Endodermal cell (in vitro differentiated cells): ENCODE measurements around the gene CD302. TPM values are rescaled to one million over a fixed set of nuclear protein-coding genes. Genes with fewer than 3 reads are reported as not detected.

Experiments
- DNase-seq: peaks from one replicate; pipeline ENCODE4 v3.0.0-alpha.2; 2017
- H3K27ac ChIP-seq: 2 replicates; pipeline ENCODE4 v1.5.1; 2013; ENCODE audit warnings: mild to moderate bottlenecking, low read depth, low read length, moderate library complexity
- H3K27me3 ChIP-seq: 2 replicates; pipeline ENCODE4 v1.6.1; 2013; ENCODE audit warnings: mild to moderate bottlenecking, low read length, moderate library complexity; ENCODE audit not compliant: insufficient read depth, control insufficient read depth, poor library complexity, severe bottlenecking
- H3K36me3 ChIP-seq: 2 replicates; pipeline ENCODE4 v1.7.0; 2013; ENCODE audit warnings: mild to moderate bottlenecking, low read length, moderate library complexity; ENCODE audit not compliant: control insufficient read depth, insufficient read depth
- H3K4me1 ChIP-seq: one replicate; pipeline ENCODE4 v1.7.0; 2013; ENCODE audit warnings: low read length; ENCODE audit not compliant: control insufficient read depth, insufficient read depth
- H3K4me3 ChIP-seq: 2 replicates; pipeline ENCODE4 v1.5.1; 2013; ENCODE audit warnings: mild to moderate bottlenecking, low read length, moderate library complexity
- H3K9ac ChIP-seq: 2 replicates; pipeline ENCODE4 v1.6.1; 2013; ENCODE audit warnings: mild to moderate bottlenecking, low read length, moderate library complexity; ENCODE audit not compliant: poor library complexity, severe bottlenecking; ENCODE audit errors: extremely low read depth
- H3K9me3 ChIP-seq: 2 replicates; pipeline ENCODE4 v1.6.1; 2013; ENCODE audit warnings: mild to moderate bottlenecking, low read length, moderate library complexity; ENCODE audit not compliant: control insufficient read depth
- H3K27ac Mint-ChIP-seq: 2 replicates; pipeline ENCODE4 v1.8.0; 2020; ENCODE audit warnings: mixed read lengths
- H3K27me3 Mint-ChIP-seq: 2 replicates; pipeline ENCODE4 v1.8.0; 2021; ENCODE audit warnings: mild to moderate bottlenecking, mixed read lengths; ENCODE audit not compliant: insufficient read depth
- H3K36me3 Mint-ChIP-seq: 2 replicates; pipeline ENCODE4 v1.8.0; 2020; ENCODE audit warnings: low read depth, mixed read lengths
- H3K4me1 Mint-ChIP-seq: 2 replicates; pipeline ENCODE4 v1.8.0; 2020; ENCODE audit warnings: mixed read lengths
- H3K4me3 Mint-ChIP-seq: 2 replicates; pipeline ENCODE4 v1.8.0; 2020; ENCODE audit warnings: mild to moderate bottlenecking, moderate library complexity, mixed read lengths
- H3K9me3 Mint-ChIP-seq: 2 replicates; pipeline ENCODE4 v1.8.0; 2020; ENCODE audit warnings: mild to moderate bottlenecking, mixed read lengths
- CTCF ChIP-seq: fragments of 200-600 bp; sonication (generic); conservative IDR thresholded peaks from 2 replicates; pipeline ENCODE4 v1.5.0; 2021; ENCODE audit warnings: antibody characterized with exemption, mild to moderate bottlenecking
- WGBS, 2 experiments: methylation state at CpG; one replicate each; pipeline versions ENCODE4 v1.1.5 to v1.1.7; 2013; ENCODE audit warnings: missing lambda C conversion rate in 2 of 2, mixed read lengths in 1 of 2; ENCODE audit not compliant: insufficient coverage in 1 of 2, insufficient read length in 1 of 2; 5-methylcytosine and 5-hydroxymethylcytosine counted together
- total RNA-seq, 2 donors: library from RNA; stranded (reverse); fragmentation: NEBNext Ultra II Directional in 1 of 2; extraction: Animal tissue kit (Norgen Biotek cat#: 25700) in 1 of 2; gene quantifications; 2 replicates in 1 of 2; 3 replicates in 1 of 2; pipeline ENCODE4 v1.2.1, GENCODE V29; 2021

CD302 gene
- total RNA-seq, 2 donors from 2014 or later = 1.9 to 2.7 TPM

GRCh38 chr2:159792599-159792998 lies 5.4 kb downstream of the CD302 start:
- Mint-ChIP-seq H3K27me3 (peaks cover 24% of the 10 kb centered on the region), H3K4me3 (no peak overlapping the region), H3K36me3 (no peaks in the 10 kb centered on the region), H3K27ac (no peak overlapping the region), H3K9me3 (no peaks in the 10 kb centered on the region), H3K4me1 (peaks cover 23% of the 10 kb centered on the region)
- no peaks in the 10 kb centered on the region for H3K9me3 ChIP-seq
- no peak overlapping the region for H3K4me3 ChIP-seq
- no peak for TF ChIP-seq CTCF
- no peaks in the 10 kb centered on the region for H3K4me1 ChIP-seq
- H3K27me3 ChIP-seq = peaks cover 11% of the 10 kb centered on the region
- 91% methylated on average over 3 to 4 of the region's 4 CpGs for WGBS, 2 experiments
- no peak for DNase-seq
- H3K27ac ChIP-seq = no peak overlapping the region
- no peak overlapping the region for H3K9ac ChIP-seq
- no peaks in the 10 kb centered on the region for H3K36me3 ChIP-seq

GRCh38 chr2:159792036-159792435 lies 6.0 kb downstream of the CD302 start:
- 83% methylated on average over 1 of the region's 1 CpG; no CpG with 5 or more reads in 1 of the 2 experiments for WGBS, 2 experiments
- H3K4me3 Mint-ChIP-seq = no peak overlapping the region

GRCh38 chr2:159790323-159790722 lies 7.7 kb downstream of the CD302 start:
- no peaks in the 10 kb centered on the region for H3K9me3 ChIP-seq
- no peak overlapping the region for H3K4me3 Mint-ChIP-seq
- TF ChIP-seq CTCF = no peak
- H3K4me3 ChIP-seq = no peak overlapping the region
- 80 to 96% methylated on average over 1 of the region's 1 CpG for WGBS, 2 experiments
- peaks cover 3% of the 10 kb centered on the region for H3K4me1 Mint-ChIP-seq
- no peak overlapping the region for H3K9ac ChIP-seq
- no peak for DNase-seq
- no peak overlapping the region for H3K27ac Mint-ChIP-seq
- H3K36me3 ChIP-seq = no peaks in the 10 kb centered on the region
- no peaks in the 10 kb centered on the region for H3K9me3 Mint-ChIP-seq
- no peaks in the 10 kb centered on the region for H3K27me3 ChIP-seq
- no peak overlapping the region for H3K27ac ChIP-seq
- no peaks in the 10 kb centered on the region for H3K4me1 ChIP-seq
- H3K36me3 Mint-ChIP-seq = no peaks in the 10 kb centered on the region
- H3K27me3 Mint-ChIP-seq = peaks cover under 1% of the 10 kb centered on the region

More at GRCh38 chr2:159792036-159792435, 6.0 kb downstream of the CD302 start:
- Histone ChIP-seq H3K9ac (no peak overlapping the region), H3K36me3 (no peaks in the 10 kb centered on the region), H3K4me1 (no peaks in the 10 kb centered on the region), H3K9me3 (no peaks in the 10 kb centered on the region), H3K4me3 (no peak overlapping the region), H3K27me3 (peaks cover 5% of the 10 kb centered on the region), H3K27ac (no peak overlapping the region)
- Mint-ChIP-seq H3K36me3 (no peaks in the 10 kb centered on the region), H3K27ac (no peak overlapping the region), H3K27me3 (peaks cover 18% of the 10 kb centered on the region), H3K9me3 (no peaks in the 10 kb centered on the region), H3K4me1 (peaks cover 20% of the 10 kb centered on the region)
- TF ChIP-seq CTCF = no peak
- DNase-seq = no peak
